SU-DHL-6 (cell line): ENCODE measurements around the gene CHMP6.

Experiments
- EZH2phosphoT487 ChIP-seq: fragments of 200-600 bp; sonication (generic), shearing (Covaris generic); conservative IDR thresholded peaks from 2 replicates; pipeline ENCODE4 v1.6.1; 2018; ENCODE audit warnings: mild to moderate bottlenecking, antibody characterized with exemption, low read length, moderate library complexity, mixed read lengths
- TF ChIP-seq, protein P1 (sequence below): fragments of 200-600 bp; sonication (generic); IDR thresholded peaks from one replicate; pipeline ENCODE4 v1.5.1; 2017; ENCODE audit warnings: antibody characterized with exemption, mild to moderate bottlenecking, low read length, moderate library complexity; ENCODE audit not compliant: insufficient read depth, poor library complexity, severe bottlenecking

DNA sequence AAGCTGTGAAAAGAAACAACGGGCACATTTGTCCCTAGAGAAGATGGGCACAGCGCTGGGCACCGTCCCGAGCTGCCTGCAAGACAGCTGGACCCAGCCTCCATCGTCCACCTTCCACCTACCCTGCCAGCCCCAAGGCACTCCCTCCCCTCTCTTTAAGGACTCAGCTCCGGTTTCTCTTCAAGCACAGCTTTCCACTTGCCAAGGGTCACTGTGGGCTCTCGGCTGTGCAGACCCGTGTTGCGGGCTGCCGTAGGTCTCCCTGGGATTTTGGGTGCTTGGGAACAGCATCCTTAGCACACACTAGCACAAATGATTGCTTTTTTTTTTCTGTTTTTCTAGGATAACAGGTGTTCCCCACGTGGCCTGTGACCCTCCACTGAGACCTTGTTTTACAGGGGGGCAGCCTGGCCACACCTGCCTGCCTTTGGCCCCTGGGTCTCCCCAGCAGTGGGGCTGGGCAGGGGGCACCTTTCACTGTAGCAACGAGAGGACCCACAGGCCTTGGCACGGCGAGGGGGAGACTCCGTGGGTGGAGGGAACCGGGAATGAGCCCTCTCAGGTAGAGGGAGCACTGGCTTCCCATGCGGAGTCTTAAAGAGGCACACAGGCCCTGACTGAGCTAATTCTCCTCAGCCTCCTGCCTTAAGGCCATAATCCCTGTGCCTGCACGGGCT lies 1.4 kb downstream of the CHMP6 start:
- TF ChIP-seq EZH2phosphoT487, result no peak
- TF ChIP-seq, protein P1, sequence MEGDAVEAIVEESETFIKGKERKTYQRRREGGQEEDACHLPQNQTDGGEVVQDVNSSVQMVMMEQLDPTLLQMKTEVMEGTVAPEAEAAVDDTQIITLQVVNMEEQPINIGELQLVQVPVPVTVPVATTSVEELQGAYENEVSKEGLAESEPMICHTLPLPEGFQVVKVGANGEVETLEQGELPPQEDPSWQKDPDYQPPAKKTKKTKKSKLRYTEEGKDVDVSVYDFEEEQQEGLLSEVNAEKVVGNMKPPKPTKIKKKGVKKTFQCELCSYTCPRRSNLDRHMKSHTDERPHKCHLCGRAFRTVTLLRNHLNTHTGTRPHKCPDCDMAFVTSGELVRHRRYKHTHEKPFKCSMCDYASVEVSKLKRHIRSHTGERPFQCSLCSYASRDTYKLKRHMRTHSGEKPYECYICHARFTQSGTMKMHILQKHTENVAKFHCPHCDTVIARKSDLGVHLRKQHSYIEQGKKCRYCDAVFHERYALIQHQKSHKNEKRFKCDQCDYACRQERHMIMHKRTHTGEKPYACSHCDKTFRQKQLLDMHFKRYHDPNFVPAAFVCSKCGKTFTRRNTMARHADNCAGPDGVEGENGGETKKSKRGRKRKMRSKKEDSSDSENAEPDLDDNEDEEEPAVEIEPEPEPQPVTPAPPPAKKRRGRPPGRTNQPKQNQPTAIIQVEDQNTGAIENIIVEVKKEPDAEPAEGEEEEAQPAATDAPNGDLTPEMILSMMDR, result no peak
